Testis (tissue), 2 donors: Measurements from ENCODE around the gene TAF6.

ENCODE experiments used
- POLR2A ChIP-seq: fragments of 450-650 bp; IDR thresholded peaks from one replicate; pipeline ENCODE4 v1.6.1; 2017; ENCODE audit warnings: antibody characterized with exemption, mild to moderate bottlenecking, moderate library complexity
- TF ChIP-seq, protein P1 (sequence below), 3 experiments: fragments of 450-650 bp in 2 of 3; fragments of 200-600 bp in 1 of 3; sonication (generic) in 1 of 3; IDR thresholded peaks; one replicate each; pipeline ENCODE4 v1.5.1; 2016 to 2019; ENCODE audit warnings: antibody characterized with exemption in 3 of 3, mild to moderate bottlenecking in 2 of 3, moderate library complexity in 1 of 3

DNA sequence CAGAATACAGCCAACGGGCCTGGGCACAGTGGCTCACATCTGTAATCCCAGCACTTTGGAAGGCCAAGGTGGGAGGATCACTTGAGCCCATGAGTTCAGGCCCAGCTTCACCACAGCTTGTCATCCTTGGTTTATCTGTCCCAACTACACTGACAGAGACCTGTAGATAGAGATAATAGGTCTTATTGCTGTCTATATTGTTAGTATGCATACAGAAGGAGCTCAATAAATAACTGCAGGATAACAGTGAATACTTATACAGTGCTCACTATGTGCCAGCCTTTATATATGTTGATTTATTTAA is 1.5 kb upstream of the TAF6 start:
- TF ChIP-seq, protein P1, sequence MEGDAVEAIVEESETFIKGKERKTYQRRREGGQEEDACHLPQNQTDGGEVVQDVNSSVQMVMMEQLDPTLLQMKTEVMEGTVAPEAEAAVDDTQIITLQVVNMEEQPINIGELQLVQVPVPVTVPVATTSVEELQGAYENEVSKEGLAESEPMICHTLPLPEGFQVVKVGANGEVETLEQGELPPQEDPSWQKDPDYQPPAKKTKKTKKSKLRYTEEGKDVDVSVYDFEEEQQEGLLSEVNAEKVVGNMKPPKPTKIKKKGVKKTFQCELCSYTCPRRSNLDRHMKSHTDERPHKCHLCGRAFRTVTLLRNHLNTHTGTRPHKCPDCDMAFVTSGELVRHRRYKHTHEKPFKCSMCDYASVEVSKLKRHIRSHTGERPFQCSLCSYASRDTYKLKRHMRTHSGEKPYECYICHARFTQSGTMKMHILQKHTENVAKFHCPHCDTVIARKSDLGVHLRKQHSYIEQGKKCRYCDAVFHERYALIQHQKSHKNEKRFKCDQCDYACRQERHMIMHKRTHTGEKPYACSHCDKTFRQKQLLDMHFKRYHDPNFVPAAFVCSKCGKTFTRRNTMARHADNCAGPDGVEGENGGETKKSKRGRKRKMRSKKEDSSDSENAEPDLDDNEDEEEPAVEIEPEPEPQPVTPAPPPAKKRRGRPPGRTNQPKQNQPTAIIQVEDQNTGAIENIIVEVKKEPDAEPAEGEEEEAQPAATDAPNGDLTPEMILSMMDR (IDR thresholded peaks at IDR 0.05), result no peak
- no peak for TF ChIP-seq POLR2A
